ENCODE data around the gene MAN1A1. TPM values are rescaled to one million over a fixed set of nuclear protein-coding genes. Genes with fewer than 3 reads are reported as not detected.

The MAN1A1 gene
- total and polyA plus RNA-seq, 2 of the 8 experiments (the other 6 are each of a cell fraction or from before 2014, with no cell fraction given) = 1.8 to 5.4 TPM

Small RNA genes within 50 kb of the gene (small RNA-seq; reads per million reads assigned to genes)
- gene AL022722.2 (ENCODE audit: insufficient read depth) = not detected
- gene RNU6-194P (ENCODE audit: insufficient read depth) = not detected
